Loucy (cell line): ENCODE data around the gene F5.

Source experiments
- H2AFZ ChIP-seq: fragments of 200-600 bp; sonication (generic); 2 replicates; pipeline ENCODE4 v1.6.0; 2016; ENCODE audit warnings: antibody characterized with exemption, mild to moderate bottlenecking, low read length, moderate library complexity
- H3F3A ChIP-seq: fragments of 200-600 bp; 2 replicates; pipeline ENCODE4 v1.6.0; 2016; ENCODE audit warnings: antibody characterized with exemption, low read depth, mild to moderate bottlenecking
- H3K27me3 ChIP-seq: fragments of 200-600 bp; sonication (generic); 2 replicates; pipeline ENCODE4 v1.6.1; 2014; ENCODE audit warnings: low read length, mild to moderate bottlenecking; ENCODE audit not compliant: insufficient read depth, poor library complexity, severe bottlenecking
- H3K36me3 ChIP-seq: fragments of 200-600 bp; sonication (generic); 2 replicates; pipeline ENCODE4 v1.6.1; 2016; ENCODE audit warnings: low read length; ENCODE audit not compliant: insufficient read depth
- H3K4me1 ChIP-seq: fragments of 200-600 bp; sonication (generic); 2 replicates; pipeline ENCODE4 v1.5.1; 2014; ENCODE audit warnings: low read length, mild to moderate bottlenecking; ENCODE audit not compliant: insufficient read depth, poor library complexity, severe bottlenecking
- H3K4me2 ChIP-seq: fragments of 200-600 bp; sonication (generic); 2 replicates; pipeline ENCODE4 v1.6.0; 2014; ENCODE audit warnings: antibody characterized with exemption, low read length, low read depth, mild to moderate bottlenecking; ENCODE audit not compliant: poor library complexity, severe bottlenecking
- H3K4me3 ChIP-seq: fragments of 200-600 bp; sonication (generic); 2 replicates; pipeline ENCODE4 v1.5.1; 2014; ENCODE audit warnings: low read length, mild to moderate bottlenecking, mixed read lengths; ENCODE audit not compliant: poor library complexity, severe bottlenecking
- H3K79me2 ChIP-seq: fragments of 200-600 bp; sonication (generic); 2 replicates; pipeline ENCODE4 v1.6.1; 2014; ENCODE audit warnings: low read length; ENCODE audit not compliant: insufficient read depth
- H3K9ac ChIP-seq: fragments of 200-600 bp; sonication (generic); 2 replicates; pipeline ENCODE4 v1.6.0; 2014; ENCODE audit warnings: mild to moderate bottlenecking, low read depth, low read length, moderate library complexity; ENCODE audit not compliant: poor library complexity, severe bottlenecking
- H3K9me2 ChIP-seq: fragments of 200-600 bp; sonication (generic); replicated peaks from 2 replicates; pipeline ENCODE4 v1.6.1; 2016; ENCODE audit warnings: low read depth, low read length, mixed read lengths
- H3K9me3 ChIP-seq: fragments of 200-600 bp; sonication (generic); 2 replicates; pipeline ENCODE4 v1.6.1; 2014; ENCODE audit warnings: mild to moderate bottlenecking, antibody characterized with exemption, low read length, low read depth; ENCODE audit not compliant: insufficient read depth
- H4K20me1 ChIP-seq: fragments of 200-600 bp; sonication (generic); 2 replicates; pipeline ENCODE4 v1.6.0; 2014; ENCODE audit warnings: antibody characterized with exemption, low read length, mild to moderate bottlenecking; ENCODE audit not compliant: insufficient read depth, poor library complexity, severe bottlenecking
- CTCF ChIP-seq: fragments of 200-600 bp; sonication (generic); conservative IDR thresholded peaks from 2 replicates; pipeline ENCODE4 v1.5.1; 2014; ENCODE audit warnings: mild to moderate bottlenecking, antibody characterized with exemption, low read length
- EZH2phosphoT487 ChIP-seq: fragments of 200-600 bp; IDR thresholded peaks from 2 replicates; pipeline ENCODE4 v1.6.1; 2018; ENCODE audit warnings: antibody characterized with exemption, mild to moderate bottlenecking, moderate library complexity, borderline replicate concordance

Gene F5

GRCh38 chr1:169590932-169591331 lies 4.7 kb upstream of the F5 start:
- TF ChIP-seq EZH2phosphoT487 (no peak), CTCF (no peak)
- Histone ChIP-seq H3K27me3 (no peaks in the 10 kb centered on the region), H3K9me3 (no peaks in the 10 kb centered on the region), H3K79me2 (no peaks in the 10 kb centered on the region), H4K20me1 (no peaks in the 10 kb centered on the region), H3K4me3 (no peak overlapping the region), H3K4me1 (peaks cover 16% of the 10 kb centered on the region), H3K9ac (no peak overlapping the region), H2AFZ (no peak overlapping the region), H3K9me2 (no peaks in the 10 kb centered on the region), H3K4me2 (no peak overlapping the region), H3K36me3 (no peaks in the 10 kb centered on the region), H3F3A (no peaks in the 10 kb centered on the region)

- Histone ChIP-seq H3K36me3 (no peaks in the 10 kb centered on the region), H3K79me2 (no peaks in the 10 kb centered on the region), H2AFZ (no peak overlapping the region), H3K9me2 (no peaks in the 10 kb centered on the region), H3K9me3 (no peaks in the 10 kb centered on the region), H3K27me3 (no peaks in the 10 kb centered on the region), H3K4me2 (no peak overlapping the region), H3K4me1 (peaks cover 16% of the 10 kb centered on the region), H3F3A (no peaks in the 10 kb centered on the region), H3K9ac (no peak overlapping the region), H3K4me3 (no peak overlapping the region), H4K20me1 (no peaks in the 10 kb centered on the region)
- TF ChIP-seq EZH2phosphoT487: no peak
- TF ChIP-seq CTCF: peak; percentile 28
Observed at GRCh38 chr1:169588785-169589485, 2.7 kb upstream of the F5 start.

- Histone ChIP-seq H3K9me3 (no peaks in the 10 kb centered on the region), H3K9me2 (no peaks in the 10 kb centered on the region), H3K4me2 (no peak overlapping the region), H3K79me2 (no peaks in the 10 kb centered on the region), H3K27me3 (no peaks in the 10 kb centered on the region), H3K9ac (no peak overlapping the region), H2AFZ (no peak overlapping the region), H4K20me1 (no peaks in the 10 kb centered on the region), H3F3A (no peaks in the 10 kb centered on the region), H3K36me3 (no peaks in the 10 kb centered on the region), H3K4me1 (peaks cover 16% of the 10 kb centered on the region), H3K4me3 (no peak overlapping the region)
- TF ChIP-seq EZH2phosphoT487 (no peak), CTCF (no peak)
Observed at GRCh38 chr1:169588112-169588511, 1.8 kb upstream of the F5 start.
